ENCODE results near the gene EPHB1. TPM values are rescaled to one million over a fixed set of nuclear protein-coding genes. Genes with fewer than 3 reads are reported as not detected.

The EPHB1 gene
- total RNA-seq, 1 donor: 1.3 TPM

DNA sequence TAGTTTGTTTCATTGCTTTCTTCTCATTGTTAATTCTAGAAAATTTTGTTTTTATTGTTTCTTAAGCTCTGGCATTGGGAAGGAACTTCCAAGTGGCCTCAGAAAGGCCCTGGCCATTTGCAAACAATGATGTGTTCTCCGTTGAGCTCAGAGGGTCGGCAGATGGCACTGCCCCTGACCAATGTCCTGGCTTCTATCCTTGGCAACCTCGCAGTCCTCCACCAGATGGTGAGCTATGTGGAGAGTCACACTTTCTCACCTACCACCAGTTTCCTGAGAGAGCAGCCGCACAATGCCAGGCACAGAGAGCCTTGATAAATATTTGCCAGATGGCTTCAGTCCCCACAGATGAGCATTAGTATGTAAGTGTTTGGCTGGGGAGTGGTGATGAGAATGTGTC, 343.7 kb downstream of the EPHB1 start:
- TF ChIP-seq, protein P1, sequence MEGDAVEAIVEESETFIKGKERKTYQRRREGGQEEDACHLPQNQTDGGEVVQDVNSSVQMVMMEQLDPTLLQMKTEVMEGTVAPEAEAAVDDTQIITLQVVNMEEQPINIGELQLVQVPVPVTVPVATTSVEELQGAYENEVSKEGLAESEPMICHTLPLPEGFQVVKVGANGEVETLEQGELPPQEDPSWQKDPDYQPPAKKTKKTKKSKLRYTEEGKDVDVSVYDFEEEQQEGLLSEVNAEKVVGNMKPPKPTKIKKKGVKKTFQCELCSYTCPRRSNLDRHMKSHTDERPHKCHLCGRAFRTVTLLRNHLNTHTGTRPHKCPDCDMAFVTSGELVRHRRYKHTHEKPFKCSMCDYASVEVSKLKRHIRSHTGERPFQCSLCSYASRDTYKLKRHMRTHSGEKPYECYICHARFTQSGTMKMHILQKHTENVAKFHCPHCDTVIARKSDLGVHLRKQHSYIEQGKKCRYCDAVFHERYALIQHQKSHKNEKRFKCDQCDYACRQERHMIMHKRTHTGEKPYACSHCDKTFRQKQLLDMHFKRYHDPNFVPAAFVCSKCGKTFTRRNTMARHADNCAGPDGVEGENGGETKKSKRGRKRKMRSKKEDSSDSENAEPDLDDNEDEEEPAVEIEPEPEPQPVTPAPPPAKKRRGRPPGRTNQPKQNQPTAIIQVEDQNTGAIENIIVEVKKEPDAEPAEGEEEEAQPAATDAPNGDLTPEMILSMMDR (IDR thresholded peaks at IDR 0.05; ENCODE audit: insufficient read depth, low read depth, low read length): no peak
- H3K4me3 ChIP-seq (ENCODE audit: low read depth, low read length): no peak overlapping the region
- no peak for DNase-seq (ENCODE audit: low read depth)

DNA sequence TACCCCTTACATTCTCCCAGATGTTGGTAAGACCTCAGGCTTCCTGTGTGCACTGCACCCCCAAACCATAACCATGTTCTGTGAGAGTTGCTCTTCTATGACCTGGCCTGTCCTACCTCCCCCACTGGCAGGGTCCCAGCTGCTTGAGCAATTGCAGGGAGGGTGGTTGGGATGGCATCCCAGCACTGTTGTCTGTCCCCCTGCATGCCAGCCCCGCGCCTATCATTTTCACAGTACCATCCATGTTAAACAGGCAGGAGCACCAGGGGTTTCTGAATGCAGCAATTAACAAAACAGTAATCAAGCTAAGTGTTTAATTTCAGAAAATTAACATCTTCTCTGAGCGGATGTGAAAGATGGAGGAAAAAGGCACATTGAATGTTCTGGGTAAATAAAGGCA, 345.5 kb downstream of the EPHB1 start:
- no peak for DNase-seq (ENCODE audit: low read depth)
- TF ChIP-seq, protein P1 (IDR thresholded peaks at IDR 0.05; ENCODE audit: insufficient read depth, low read depth, low read length): no peak
- no peak overlapping the region for H3K4me3 ChIP-seq (ENCODE audit: low read depth, low read length)

DNA sequence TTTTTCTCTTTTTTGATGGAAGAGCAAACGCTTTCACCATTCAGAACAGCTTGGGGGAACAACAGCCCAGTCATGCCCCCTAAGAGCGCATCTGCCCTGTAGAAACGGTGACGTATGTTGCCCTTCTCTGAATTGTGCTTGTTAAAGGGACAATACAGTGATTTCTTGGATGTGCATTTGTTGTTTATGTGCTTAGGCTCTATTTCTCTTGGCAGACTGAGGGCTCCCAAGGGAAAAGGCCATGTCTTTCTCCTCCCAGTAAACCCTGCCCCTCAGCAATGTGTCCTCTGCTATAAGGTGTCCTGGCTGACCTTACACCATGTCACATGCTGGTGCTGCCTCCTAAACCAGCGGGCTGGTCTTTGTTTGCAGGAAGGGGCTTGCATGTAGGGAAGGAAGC, 346.1 kb downstream of the EPHB1 start:
- TF ChIP-seq, protein P1 (IDR thresholded peaks at IDR 0.05; ENCODE audit: insufficient read depth, low read depth, low read length): no peak
- DNase-seq (ENCODE audit: low read depth): no peak

DNA sequence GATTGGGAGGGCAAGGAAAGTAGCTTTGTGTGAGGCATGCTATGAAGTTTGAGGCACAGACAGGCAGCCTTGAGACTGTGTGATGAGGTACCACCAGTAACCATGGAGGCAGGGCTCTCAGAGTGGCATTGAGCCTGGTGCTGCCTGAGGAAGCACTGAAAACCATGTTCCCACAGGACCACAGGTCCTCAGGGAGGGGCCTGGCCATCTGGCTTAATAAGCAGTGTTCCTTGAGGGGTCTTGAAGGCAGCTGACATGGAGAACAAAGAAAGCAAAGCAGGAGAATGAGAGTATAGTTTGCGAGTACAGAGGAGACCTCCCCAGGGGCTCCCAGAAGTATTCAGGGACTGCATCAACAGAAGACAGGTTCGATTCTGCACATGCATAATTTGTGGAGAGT, 346.6 kb downstream of the EPHB1 start:
- TF ChIP-seq, protein P1 (IDR thresholded peaks at IDR 0.05; ENCODE audit: insufficient read depth, low read depth, low read length): no peak
- DNase-seq (ENCODE audit: low read depth): no peak
- H3K4me3 ChIP-seq (ENCODE audit: low read depth, low read length): no peak overlapping the region

More for the DNA sequence above, 346.1 kb downstream of the EPHB1 start:
- H3K4me3 ChIP-seq (ENCODE audit: low read depth, low read length): no peak overlapping the region

DNA sequence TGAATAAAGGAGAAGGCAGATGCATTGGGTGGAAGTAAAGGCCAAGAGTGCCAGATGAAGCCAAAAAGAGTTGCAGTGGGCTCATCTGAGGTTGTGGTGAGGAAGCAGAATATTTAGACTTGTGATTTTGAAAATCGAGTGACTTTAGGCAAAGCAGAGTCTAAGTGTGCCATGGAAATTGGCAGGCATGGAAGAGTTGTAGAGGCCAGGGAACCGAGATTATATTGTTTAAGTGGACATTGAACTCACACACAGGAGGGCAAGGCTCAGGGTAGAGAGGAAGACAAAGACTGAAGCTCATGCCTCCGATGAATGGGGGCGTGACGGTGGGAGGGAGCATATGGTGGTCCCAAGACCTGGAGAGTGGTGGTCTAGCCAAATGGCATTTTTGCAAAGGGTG, 347.5 kb downstream of the EPHB1 start:
- no peak for DNase-seq (ENCODE audit: low read depth)
- H3K4me3 ChIP-seq (ENCODE audit: low read depth, low read length): no peak overlapping the region
- TF ChIP-seq, protein P1 (IDR thresholded peaks at IDR 0.05; ENCODE audit: insufficient read depth, low read depth, low read length): no peak

DNA sequence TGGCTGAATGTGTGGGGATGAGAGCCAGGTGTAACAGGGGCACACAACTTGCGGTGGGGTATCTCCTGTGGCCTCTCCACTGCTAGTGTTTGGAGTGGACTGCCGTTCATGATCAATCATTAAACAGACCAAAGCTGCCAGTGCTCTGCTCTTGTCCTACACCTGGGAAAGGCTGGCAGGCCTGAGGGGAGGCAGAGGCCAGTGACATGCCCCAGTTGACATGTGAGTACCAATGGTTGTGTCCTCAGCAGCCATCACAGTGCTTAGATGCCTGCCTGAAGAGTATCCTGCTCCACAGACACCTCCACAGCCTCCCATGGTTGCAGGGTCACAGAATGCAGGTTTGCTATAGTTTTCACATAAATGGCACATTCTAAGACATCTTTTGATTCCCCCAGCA, 348.4 kb downstream of the EPHB1 start:
- H3K4me3 ChIP-seq (ENCODE audit: low read depth, low read length): no peak overlapping the region
- TF ChIP-seq, protein P1 (IDR thresholded peaks at IDR 0.05; ENCODE audit: insufficient read depth, low read depth, low read length): no peak
- no peak for DNase-seq (ENCODE audit: low read depth)

DNA sequence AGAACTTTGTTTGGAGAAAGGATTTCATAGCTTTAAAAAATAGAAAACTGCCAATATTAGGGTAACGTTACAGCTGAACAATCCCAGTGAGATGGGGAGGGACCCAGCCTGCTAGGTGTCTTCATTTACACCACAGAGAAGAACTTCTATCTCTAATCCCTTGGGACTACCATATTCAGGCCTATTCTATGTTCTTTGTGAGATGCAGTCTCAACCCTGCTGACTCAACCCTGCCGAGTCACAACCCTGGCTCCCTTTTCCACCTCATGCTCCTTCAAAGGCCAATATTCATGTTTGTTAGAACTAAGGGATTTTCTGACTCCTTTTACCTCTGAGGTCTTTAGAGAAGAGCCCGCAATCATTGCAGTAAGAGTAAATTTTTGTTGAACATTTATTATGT, 350.5 kb downstream of the EPHB1 start:
- no peak for DNase-seq (ENCODE audit: low read depth)
- no peak overlapping the region for H3K4me3 ChIP-seq (ENCODE audit: low read depth, low read length)
- TF ChIP-seq, protein P1 (IDR thresholded peaks at IDR 0.05; ENCODE audit: insufficient read depth, low read depth, low read length): no peak
